ENCODE measurements around the gene CHRNB1.

The CHRNB1 gene

DNA sequence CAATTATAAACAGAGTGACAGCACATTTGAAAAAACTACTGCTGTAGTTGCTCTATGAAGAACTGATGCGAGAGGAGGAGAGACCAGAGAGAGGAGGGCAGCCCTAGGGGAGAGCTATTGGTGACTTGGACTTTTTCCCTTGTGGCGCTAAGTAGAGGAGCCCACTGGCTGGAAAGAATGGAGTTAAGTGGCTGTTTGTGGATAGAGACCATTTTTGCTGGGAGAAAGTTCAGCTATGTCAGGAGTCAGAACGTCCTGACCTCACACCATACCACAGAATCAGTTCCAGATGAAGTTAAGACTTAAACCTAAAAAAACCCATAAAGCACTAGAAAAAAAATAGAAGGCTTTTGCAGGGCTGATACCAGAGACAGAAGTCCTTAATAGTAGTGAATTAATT, 41.3 kb downstream of the CHRNB1 start:
- no peak for DNase-seq

DNA sequence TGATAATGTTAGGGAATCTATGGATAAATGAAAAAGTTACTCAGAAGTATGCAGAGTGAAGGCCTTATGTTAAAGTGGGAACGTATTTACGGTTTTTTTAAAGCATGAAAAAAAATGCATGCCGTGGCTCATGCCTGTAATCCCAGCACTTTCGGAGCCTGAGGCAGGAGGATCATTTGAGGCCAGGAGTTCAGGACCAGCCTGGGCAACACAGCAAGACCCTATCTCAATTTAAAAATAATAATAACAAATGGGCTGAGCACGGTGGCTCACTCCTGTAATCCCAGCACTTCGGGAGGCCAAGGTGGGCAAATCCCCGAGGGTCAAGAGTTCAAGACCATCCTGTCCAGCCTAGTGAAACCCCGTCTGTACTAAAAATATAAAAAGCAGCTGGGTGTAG, 45.3 kb downstream of the CHRNB1 start:
- DNase-seq, result no peak

DNA sequence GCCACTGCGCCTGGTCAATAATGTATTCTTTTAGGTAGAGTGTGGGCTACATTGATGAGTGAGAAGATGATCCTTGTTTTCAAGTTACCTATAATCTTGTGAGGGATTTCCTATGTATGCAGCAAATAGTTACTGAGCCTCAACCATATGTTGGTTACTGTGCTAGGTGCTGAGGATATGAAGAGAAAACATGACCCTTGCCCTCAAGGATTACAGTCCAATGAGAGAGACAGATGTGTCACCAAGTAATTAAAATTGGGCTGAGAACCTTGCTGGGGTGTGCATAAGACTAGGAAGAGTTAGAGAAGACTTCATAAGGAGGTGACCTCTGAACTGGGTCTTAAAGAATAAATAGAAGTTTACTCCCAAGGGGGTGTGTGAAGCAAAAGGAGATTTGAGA, 46.7 kb downstream of the CHRNB1 start:
- no peak for DNase-seq

DNA sequence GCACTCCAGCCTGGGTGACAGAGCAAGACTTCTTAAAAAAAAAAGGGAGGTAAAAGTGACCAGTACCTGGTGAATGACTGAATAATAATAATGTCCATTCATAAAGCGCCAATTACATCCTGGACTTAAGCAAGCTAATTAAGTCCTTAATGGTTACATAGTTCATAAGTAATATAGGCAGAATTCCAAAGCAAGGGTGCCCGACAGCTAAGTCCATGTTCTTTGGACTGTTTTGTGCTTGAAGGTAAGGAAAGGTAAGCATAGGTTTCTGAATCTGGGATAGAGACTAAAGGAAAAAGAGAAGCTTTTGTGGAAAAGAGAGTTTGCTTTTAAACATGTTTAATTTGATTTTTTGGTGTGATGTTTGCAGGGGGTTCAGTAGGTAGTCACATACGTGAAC, 49.1 kb downstream of the CHRNB1 start:
- no peak for DNase-seq

DNA sequence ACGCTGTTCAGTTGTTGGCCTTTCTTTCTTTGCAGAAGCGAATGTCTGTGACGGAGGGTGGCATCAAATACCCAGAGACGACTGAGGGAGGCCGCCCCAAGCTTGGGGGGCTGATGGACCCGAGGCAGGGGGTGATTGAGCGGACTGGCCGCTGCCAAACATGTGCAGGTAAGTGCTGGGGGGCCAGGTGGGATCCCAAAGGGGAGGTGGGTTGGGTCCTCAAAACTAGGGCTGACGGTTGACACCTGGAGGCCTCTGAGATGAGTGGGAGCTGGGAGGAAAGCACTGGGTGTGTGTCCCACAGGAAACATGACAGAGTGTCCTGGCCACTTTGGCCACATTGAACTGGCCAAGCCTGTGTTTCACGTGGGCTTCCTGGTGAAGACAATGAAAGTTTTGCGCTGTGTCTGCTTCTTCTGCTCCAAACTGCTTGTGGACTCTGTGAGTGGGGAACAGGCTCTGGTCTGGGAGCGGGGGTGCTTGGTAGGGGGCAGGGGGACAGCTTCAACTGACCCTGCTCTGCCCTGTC, 51.1 kb downstream of the CHRNB1 start:
- DNase-seq, result no peak

DNA sequence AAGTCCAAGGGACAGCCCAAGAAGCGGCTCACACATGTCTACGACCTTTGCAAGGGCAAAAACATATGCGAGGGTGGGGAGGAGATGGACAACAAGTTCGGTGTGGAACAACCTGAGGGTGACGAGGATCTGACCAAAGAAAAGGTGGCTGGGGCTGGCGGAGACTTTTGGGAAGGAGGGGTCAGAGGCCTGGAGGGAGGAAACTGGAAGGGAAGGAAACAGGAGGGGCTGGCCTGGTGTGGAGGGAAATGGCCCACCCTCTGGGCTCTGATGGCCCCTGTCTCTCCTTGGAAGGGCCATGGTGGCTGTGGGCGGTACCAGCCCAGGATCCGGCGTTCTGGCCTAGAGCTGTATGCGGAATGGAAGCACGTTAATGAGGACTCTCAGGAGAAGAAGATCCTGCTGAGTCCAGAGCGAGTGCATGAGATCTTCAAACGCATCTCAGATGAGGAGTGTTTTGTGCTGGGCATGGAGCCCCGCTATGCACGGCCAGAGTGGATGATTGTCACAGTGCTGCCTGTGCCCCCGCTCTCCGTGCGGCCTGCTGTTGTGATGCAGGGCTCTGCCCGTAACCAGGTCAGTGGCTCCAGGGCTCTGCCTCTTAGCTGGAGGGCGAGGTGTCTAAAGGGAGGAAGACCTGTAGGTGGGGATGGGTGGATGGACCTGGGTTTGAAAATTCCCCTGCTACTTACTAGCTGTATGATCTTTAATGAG, 51.8 kb downstream of the CHRNB1 start:
- DNase-seq, result no peak

DNA sequence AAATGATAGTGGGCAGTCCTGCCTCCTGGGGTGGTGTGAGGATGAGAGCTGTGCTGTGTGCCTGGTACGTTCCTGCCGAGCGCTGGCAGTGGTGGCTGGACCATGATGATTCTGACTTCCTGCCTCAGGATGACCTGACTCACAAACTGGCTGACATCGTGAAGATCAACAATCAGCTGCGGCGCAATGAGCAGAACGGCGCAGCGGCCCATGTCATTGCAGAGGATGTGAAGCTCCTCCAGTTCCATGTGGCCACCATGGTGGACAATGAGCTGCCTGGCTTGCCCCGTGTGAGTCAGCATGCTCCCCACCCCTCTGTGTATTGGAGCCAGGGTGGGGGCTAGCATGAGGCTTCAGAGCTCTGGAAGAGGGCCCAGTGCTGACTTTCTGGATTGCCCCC, 52.4 kb downstream of the CHRNB1 start:
- DNase-seq, result no peak

DNA sequence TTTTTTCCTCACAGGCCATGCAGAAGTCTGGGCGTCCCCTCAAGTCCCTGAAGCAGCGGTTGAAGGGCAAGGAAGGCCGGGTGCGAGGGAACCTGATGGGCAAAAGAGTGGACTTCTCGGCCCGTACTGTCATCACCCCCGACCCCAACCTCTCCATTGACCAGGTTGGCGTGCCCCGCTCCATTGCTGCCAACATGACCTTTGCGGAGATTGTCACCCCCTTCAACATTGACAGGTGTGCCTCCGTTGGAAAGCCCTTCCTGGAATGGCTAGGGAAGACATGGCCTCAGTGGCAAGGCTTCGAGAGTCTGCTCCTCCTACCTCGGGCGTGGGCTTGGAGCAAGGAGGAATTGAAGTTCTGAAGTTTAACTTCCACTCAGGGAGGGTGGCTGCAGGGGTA, 52.8 kb downstream of the CHRNB1 start:
- DNase-seq, result no peak

DNA sequence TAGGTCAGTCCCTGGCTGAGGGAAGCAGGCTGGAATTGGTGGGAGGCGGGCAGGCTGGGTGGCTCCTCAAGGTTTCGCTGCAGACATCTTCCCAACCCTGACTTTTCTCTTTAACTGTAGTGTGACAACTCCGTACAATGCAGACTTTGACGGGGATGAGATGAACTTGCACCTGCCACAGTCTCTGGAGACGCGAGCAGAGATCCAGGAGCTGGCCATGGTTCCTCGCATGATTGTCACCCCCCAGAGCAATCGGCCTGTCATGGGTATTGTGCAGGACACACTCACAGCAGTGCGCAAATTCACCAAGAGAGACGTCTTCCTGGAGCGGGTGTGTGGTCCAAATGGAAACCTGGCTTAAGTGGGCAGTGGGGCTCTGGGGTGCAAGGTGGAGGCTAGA, 54.3 kb downstream of the CHRNB1 start:
- no peak for DNase-seq

DNA sequence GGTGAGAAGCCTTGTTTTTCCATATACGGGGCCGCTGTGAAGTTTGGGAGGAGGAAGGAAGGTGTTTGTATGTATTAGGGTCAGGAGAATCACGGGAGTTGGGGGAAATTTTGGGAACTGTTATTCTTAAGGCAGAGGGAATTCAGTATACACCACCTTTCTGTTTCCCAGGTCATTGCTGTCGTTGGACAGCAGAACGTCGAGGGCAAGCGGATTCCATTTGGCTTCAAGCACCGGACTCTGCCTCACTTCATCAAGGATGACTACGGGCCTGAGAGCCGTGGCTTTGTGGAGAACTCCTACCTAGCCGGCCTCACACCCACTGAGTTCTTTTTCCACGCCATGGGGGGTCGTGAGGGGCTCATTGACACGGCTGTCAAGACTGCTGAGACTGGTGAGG, 56.9 kb downstream of the CHRNB1 start:
- no peak for DNase-seq

DNA sequence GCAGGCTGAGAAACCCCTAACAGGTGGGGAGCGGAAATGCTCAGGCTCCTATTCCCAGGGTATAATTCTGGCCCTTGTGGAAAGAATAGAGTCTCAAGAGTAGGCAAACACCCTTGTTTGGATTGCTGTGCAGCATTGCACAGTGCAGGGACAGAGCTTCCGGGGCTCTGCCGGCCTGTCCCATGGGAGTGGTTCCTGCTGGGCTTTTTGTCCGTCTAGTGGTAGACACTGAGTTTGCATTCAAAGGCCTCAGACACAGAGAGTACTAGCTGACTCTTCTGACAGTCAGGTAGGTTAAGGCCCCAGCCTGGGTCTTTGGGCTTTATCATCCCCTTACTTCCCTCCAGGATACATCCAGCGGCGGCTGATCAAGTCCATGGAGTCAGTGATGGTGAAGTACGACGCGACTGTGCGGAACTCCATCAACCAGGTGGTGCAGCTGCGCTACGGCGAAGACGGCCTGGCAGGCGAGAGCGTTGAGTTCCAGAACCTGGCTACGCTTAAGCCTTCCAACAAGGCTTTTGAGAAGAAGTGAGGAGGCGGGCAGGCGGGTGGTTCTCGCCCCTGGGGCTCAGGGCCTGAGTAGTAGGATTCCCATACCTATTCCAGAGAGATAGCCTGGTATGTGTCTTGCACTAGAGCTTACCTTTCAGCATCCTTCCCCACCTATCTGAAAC, 57.4 kb downstream of the CHRNB1 start:
- no peak for DNase-seq

DNA sequence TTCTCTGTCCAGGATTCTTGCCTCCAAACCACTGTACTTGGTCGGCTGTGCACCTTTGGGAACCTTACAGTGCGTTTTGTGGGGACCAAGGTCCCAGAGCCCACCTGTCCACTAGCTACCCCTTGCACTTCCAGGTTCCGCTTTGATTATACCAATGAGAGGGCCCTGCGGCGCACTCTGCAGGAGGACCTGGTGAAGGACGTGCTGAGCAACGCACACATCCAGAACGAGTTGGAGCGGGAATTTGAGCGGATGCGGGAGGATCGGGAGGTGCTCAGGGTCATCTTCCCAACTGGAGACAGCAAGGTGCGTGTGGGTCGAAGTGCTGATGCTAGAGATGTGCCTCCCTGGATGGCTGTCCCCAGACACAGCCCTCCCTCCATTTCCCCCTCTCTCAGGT, 58.1 kb downstream of the CHRNB1 start:
- peak in 2 of 4 experiments; percentile 24 to 47 for DNase-seq

DNA sequence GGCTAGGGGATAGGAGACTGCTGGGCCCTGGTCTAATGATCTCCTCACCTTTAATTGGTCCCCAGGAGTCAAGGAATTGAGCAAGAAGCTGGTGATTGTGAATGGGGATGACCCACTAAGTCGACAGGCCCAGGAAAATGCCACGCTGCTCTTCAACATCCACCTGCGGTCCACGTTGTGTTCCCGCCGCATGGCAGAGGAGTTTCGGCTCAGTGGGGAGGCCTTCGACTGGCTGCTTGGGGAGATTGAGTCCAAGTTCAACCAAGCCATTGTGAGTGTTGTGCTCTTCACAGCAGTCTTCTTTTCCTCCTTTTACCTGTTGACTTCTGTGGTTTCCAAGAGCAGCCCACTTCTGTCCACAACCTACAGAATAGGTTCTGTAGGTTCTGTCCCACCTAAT, 58.7 kb downstream of the CHRNB1 start:
- no peak for DNase-seq
